Fibroblast of skin of right quadriceps (primary cell): ENCODE data around the gene GPR141.

Experiments used
- DNase-seq: peaks from one replicate; pipeline ENCODE4 v3.0.0-alpha.2; 2013

The GPR141 gene

DNA sequence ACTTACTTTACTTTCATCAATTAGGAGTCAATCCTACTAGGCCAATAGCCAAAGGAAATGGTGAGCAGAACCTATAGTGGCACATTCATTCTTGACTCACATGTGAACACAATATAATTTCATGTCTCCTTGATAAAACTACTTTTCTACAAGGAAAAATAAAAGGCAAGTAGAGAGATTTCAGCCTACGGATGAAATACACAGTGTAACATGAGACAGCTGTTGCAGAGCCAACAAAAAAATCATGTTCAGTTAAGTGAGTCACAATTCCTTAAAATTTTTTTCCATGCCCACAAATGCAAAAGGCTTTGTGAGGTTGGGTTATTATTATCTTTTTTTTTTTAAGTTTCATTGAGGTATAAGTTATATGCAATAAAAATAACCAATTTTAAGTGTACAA, 54.8 kb downstream of the GPR141 start:
- DNase-seq, result no peak

DNA sequence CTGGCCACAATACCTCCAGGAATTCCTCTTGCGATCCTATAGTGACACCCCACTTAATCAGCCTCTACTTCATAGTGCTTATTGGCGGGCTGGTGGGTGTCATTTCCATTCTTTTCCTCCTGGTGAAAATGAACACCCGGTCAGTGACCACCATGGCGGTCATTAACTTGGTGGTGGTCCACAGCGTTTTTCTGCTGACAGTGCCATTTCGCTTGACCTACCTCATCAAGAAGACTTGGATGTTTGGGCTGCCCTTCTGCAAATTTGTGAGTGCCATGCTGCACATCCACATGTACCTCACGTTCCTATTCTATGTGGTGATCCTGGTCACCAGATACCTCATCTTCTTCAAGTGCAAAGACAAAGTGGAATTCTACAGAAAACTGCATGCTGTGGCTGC, 56.8 kb downstream of the GPR141 start:
- DNase-seq, result no peak

DNA sequence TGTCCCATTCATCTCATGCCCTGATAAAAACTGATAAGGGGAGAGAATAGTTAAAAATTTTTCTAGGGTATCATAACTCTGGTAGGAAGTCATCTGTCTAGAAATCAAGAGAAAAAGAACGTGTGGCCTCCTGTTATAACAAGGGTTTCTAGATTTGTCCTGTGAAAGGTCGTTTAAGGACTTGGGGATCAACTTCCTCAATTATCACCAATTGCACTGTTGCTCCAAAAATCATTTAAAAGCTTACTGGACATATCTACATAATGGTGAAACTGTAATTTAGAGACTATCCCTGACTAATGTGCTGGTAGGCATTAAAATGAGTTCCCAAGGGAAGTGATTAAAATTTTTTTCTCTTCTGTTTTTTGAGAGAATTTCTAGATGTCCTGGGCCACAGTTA, 58.2 kb downstream of the GPR141 start:
- DNase-seq, result no peak

DNA sequence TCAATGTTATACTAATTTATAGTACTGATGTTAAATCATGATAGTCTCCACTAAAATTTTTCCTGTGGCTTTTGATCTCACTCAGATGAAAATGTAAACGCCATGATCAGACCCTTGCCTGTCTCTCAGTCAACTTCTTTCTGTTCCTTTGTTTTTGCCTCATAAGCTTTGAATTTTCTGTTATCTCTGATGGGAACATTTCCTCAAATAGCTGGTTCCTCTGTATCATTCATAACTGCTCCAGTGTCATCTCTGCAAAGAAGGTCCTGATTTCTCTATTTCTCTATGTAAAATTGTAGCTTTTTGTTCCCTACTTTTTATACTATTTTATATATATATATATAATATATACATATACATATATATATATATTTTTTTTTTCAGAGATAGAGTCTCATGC, 67.5 kb downstream of the GPR141 start:
- no peak for DNase-seq

DNA sequence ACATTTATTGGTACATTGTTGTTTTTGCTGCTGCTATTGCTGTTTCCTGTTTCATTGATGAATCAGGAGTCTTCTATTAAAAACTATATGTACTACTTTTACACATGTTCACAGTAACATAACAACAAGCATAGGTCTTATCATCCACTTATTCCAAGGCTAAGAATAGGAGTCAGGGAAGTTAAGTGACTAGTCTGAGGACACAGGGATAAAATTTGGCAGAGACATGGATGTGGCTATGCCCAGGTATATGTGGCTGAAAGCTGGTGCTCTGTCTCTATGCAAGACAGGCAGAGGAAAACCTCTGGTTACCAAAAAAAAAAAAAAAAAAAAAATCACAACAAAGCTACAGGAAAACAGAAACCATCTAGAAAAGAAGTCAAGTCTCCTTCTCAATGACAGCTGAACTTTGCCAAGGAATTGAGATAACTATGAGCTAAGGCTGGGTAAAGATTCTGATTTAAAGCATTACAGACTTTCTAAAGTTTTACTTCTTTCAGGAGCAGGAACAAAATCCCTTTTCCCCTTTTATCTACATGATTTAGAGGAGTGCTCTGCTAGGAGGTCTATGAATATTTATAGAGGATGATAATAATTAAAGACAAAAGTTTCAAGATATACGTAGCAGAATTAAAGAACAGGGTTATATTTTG, 70.0 kb downstream of the GPR141 start:
- DNase-seq, result no peak

DNA sequence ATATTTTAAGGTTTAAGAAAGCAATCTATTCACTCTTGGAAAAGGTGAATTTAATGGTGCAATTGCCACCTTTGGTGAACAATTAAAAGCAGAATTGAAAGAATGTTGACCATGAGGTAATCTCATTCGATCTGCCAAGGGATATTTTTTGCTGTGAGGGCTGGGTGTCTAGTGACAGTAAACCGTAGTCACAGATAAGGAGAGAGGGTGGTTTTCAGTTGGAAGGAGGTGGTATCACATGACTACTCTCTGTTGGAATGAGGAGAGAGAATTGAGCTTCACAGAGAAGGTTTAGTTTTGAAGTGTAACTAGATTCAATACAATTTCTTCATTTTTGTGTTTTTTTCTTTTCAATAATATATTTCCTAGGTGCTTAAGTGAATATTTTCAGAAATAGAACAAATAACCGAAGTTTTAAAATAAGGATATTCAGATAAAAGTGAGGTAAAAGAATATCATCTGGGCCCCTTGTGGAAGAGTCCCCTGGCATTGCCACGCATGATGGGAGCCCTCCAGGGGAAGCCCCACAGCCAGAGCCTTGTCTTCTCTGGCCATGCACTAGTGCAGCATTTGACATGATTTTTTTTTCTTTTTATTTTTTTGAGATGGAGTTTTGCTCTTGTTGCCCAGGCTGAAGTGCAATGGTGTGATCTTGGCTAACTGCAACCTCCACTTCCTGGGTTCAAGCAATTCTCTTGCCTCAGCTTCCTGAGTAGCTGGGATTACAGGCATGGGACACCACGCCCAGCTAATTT, 73.4 kb downstream of the GPR141 start:
- no peak for DNase-seq

DNA sequence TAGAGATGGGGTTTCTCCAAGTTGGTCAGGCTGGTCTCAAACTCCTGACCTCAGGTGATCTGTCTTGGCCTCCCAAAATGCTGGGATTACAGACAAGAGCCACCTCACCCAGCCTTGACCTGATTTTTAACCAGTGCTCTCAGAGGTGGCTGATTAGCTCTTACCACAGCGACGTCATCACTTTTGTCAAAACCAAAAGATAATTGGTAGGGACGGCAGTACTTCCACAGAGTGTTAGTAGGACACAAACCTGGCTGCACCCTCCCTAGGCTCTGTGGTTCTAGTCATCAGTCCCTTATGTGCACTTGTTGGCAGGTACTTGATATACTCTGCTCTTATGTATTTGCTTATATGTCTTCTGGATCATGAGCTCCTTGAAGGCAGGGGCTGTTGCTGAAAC, 74.0 kb downstream of the GPR141 start:
- DNase-seq, result no peak

DNA sequence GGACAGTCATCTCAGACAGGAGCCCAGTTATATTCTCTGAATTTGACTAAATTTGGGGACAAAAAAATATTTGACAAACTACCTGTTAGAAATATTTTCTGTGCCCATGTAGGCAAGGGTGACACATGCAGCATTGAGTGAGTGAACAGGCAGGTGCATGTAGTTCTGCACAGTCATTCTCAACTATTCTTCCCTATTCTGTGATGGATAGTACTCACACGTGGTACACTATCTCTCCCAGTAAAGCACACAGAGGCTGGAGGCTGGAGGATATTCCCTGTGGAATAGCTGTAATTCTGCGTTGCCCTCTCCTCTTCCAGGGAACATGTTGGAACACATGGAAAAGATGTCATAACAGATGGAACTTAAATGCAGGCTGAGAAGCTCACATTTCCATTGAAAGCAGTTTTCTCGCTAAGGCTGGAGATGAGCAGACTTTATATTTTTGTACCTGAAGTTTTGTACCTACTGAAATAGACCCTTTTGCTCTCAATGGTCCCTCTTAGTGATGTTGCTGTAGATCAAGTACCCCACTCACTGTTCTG, 75.0 kb downstream of the GPR141 start:
- no peak for DNase-seq

DNA sequence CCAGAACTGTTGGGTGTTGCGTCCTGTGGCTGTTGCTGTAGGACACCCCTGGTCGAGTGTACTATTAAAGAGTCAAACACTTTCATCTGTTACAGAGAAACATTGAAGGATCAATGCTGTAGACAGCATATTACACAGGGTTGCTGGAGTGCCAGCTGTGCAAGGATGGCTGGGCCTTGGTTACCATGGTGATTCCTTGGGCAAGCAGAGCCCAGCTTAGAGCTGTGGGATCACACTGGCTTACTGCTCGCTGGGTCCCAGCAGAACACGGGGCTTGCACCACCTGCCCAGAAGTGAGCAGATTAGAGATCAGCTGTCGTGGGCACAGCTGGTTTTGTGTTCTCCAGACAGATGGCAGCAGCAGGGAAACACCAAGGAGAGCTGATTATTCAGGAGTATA, 76.0 kb downstream of the GPR141 start:
- no peak for DNase-seq

DNA sequence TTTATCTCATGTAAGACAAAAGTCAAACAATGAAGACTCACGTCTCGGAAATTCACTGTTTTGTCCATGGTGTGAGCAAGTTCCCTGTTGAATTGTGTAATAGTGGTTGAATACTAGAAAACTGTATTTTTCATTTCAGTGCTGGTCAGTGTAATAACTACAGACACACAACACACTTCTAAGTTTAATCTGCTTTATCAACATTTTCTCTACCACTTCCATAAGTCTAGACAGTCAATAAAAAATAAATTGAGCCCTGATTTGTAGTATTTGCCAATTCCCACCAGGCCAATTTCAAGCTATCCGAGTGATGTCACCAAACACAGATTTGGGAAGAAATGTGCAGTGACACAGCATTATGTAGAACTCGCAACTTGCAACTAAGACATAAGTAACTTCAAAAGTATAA, 81.9 kb downstream of the GPR141 start:
- DNase-seq, result no peak

DNA sequence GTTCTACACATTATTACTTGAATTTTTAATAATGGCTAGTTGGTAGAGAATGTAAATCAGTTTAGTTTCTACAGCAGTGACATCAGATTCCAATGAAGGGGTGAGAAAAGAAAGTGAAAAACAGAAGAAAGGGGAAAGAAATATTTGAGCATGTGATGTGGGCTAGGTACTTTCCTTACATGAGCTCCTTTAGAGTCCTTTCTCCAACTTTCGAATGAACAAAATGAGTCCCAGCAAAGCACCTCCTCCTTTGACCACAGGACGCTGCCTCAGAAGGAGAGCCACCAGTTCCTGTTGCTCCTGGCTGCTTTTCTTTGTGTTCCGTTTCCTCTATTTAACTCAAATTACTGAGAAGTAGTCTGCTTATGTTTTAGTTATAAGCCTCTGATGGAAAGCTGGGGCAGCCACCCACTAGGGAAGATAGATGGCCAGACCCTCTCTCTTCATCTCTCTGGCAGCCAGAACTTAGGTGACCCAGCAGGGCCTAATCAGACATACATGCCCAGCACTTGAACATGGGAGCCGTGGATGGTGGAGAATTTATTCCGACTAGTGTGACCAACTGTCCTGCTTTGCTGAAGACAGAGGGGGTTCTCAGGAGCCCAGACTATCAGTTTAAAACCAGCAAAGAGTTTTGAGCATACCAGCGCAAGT, 82.4 kb downstream of the GPR141 start:
- no peak for DNase-seq

DNA sequence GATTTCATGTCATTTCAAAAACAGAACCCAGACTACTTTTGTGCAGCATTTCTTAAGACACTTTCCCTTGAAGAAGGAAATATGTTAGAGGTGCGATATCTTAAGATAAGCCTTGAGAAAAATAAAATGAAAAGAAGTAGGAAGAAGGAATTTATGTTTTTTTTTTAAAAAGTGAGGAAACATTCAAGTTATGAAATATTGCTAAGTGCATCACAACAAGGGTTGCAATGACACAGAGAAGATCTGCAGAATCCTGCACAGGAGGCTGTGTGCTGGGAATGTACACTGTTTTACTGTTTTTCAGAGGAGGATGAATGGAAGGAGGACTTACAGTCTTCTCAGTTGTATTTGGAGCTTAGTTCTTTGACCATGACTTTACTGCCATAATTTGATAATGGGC, 85.0 kb downstream of the GPR141 start:
- no peak for DNase-seq

DNA sequence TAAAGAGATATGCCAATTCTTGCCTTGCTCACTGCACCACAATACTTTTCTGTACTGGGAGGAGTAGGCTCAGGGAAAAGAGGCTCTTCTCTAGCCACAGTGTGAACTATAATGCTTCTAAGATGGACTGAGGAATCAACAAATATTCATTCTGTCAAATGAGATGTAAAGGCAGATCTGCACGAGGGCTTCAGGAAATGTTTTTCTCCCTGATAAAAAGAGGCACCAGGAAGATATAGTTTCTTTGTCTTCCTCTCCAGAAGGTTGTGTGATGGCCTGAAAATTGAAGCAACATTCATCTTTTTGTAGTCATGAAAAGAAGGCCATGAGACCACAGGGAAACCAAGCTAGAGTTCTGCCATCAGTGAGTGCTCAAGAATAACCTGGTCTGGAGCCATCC, 85.7 kb downstream of the GPR141 start:
- no peak for DNase-seq

DNA sequence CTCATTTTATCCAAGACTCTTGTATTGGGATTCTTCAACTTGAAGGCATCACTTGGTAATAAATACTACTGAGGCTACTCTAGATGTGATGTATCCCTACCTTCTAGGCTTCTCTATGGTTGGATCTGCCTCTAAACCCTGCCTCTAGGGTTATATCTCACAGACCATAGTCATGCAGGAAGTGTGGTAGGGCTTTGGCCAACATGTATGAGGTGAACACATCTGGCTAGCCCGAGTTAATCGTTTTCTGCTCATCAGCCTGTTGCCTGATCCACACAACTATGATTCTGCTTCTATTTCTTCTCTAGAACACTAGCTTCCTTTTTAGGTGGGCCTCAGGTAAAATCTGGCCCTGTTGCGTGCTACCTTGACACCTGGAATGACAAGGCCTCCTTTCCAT, 86.2 kb downstream of the GPR141 start:
- DNase-seq, result no peak

DNA sequence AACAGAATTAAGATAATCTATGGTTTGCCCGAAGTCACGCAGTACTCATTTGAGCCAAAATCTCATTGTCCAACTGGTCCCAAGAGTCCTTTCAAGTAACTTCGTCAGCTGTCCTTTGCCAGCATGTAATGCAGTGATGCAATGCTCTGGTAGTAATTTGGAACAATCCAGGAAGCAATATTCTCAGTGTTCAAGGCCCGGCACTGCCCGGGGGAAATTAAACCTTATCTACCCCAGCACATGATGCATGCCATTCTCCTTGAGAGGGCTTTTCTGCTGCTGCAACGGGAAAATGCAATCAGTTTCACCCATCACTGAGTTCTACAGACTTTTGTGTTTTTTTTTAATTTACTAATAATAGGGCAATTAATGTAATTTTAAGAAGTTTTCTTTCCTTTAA, 87.3 kb downstream of the GPR141 start:
- no peak for DNase-seq

DNA sequence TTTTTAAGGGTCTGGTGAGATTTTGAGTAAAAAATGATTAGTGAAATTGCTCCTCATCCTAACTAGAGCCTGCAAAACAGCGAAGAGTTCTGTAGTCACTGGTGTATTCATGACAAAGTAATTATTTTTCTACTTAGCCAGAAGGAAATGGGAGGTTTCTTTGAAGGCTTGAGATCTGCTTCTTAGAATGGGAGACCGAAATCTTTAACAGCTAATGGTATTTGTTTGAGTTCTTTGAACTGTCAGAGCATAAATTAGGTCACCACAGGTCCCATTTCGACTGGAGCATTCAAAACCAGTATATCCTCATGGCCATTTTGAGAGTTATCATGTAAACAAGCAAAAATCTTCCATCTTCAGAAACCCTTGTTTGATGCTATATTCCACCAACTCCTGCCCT, 87.8 kb downstream of the GPR141 start:
- DNase-seq, result no peak

DNA sequence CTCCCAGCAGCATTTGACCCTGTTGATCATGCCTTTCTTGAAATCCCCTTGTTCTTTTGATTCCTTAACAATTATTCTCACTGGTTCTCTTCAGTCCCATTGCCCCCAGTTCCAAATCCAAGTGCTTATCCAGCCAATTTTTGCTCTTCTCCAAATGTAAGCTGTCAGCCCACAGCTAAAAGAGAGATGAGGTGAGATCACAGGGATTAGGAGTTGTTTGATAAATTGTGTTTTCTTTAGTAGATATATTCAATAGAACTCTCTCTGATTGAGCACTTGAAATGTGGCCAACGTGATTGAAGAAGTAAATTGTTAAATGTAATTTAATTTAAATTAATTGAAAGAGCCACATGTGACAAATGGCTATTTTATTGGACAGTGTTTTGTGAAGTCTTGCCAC, 88.2 kb downstream of the GPR141 start:
- DNase-seq, result no peak

DNA sequence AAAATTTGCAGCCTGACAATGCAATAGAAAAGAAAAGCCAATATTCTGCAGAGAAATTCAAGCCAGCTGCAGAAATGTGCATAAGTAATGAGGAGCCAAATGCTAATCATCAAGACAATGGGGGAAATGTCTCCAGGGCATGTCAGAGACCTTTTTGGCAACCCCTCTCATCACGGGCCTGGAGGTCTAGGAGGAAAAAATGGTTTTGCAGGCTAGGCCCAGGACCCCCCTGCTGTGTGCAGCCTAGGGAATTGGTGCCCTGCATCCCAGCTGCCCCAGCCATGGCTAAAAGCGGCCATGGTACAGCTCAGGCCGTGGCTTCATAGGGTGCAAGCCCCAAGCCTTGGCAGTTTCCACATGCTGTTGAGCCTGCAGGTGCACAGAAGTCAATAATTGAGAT, 92.4 kb downstream of the GPR141 start:
- DNase-seq, result no peak

DNA sequence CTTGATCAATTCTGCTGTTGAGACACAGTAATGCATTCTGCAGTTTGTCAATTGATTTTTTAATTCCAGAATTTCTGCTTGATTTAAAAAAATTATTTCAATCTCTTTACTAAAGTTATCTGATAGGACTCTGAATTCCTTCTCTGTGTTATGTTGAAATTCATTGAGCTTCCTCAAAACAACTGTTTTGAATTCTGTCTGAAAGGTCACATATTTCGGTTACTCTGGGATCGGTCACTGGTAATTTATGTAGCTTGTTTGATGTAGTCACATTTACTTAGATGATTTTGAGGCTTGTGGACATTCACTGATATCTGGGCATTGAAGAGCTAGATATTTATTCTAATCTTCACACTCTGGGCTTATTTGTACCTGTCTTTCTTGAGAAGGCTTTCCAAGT, 97.6 kb downstream of the GPR141 start:
- DNase-seq, result no peak

DNA sequence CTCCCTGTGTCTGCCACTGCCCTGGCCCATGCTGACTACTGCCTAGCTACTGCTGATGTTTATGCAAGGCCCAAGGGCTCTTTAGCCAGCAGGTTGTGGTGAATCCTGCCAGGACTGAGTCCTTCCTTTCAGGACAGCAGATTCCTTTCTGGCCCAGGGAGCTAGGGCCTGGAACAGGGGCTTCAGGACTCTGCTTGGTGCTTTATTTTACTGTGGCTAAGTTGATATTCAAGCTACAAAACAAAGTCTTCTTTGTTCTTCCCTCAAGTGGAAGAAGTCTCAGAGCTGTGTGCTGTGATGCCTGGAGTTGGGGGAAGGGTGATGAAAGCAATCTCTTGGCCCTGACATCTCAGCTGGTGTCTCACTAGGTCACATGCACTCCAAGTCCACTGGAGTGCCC, 98.6 kb downstream of the GPR141 start:
- no peak for DNase-seq

DNA sequence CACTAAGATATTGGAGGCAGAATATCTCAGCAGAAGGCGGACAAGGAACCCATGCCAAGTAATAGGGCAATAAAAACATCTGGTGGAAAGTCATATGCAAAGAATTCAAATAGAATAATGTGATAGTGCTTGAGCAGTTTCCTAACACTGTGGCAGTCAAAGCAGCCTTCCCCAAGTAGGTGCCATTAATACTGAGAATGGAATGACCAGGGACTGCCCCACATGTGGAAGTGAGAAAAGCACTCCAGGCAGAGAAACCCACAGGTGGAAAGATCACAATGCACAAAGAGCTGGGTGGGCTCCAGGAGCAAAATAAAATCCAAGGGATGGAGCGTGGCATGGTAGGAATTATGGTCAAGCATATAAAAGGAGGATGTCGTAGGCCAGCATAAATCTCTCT, 100.4 kb downstream of the GPR141 start:
- no peak for DNase-seq

DNA sequence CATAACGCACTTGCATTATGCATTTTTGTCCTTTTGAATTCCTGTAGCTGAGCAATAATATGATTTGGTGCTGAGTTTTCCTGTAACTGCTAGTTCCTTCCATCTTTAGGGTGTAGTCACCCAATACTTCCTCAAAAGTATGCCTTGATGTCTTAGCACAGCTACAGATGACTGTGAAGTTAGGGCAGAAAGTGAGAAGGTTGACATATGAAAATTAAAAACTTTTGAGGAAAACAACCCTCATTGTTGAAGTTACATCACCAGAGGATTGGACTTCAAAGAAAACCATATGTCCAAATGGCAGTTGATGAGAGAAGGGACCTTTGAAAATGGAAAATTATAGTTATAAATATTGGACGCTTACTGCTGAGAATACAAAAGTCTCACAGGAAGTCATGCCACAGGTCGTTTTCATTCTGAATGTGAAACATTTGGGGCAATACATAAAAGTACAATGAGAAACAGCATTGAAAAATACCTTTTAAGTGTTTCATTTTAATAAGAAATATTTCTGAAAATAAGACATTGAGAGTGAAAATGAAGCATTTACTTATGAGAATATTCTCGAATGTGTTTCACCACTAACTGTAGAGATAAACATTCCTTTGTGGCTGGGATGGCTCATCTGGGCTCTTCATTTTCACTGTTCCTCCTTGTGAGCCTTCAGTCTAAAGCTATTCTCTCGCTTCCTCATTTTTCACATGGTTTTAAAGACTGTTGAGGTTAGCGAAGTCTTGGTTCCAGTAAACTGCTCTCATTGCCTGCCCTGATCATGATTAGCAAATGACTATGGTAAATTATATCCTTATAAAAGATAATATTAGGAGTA, 103.4 kb downstream of the GPR141 start:
- DNase-seq, result no peak
